H1 (cell line): ENCODE measurements around the gene CTBP2. TPM values are rescaled to one million over a fixed set of nuclear protein-coding genes. Genes with fewer than 3 reads are reported as not detected.

ENCODE experiments used
- EZH2 ChIP-seq: fragments of 200-600 bp; sonication (generic); IDR thresholded peaks from 2 replicates; pipeline ENCODE4 v1.7.1; 2012; ENCODE audit warnings: low read depth, mild to moderate bottlenecking, moderate library complexity, low read length, inconsistent platforms; ENCODE audit not compliant: severe bottlenecking
- JUN ChIP-seq: IDR thresholded peaks from 2 replicates; pipeline ENCODE4 v1.6.1; 2011; ENCODE audit warnings: low read depth, mild to moderate bottlenecking, improper control_type of control experiment, low read length
- RFX5 ChIP-seq: IDR thresholded peaks from 2 replicates; pipeline ENCODE4 v1.6.1; 2011; ENCODE audit warnings: low read depth, low read length, improper control_type of control experiment, borderline replicate concordance
- TEAD4 ChIP-seq: IDR thresholded peaks from 2 replicates; pipeline ENCODE4 v1.6.1; 2012; ENCODE audit warnings: low read depth, low read length, inconsistent platforms, mixed read lengths
- polyA plus RNA-seq, 7 experiments: library from polyadenylated mRNA; depleted of rRNA in 3 of 7; stranded (reverse) in 5 of 7; unstranded in 2 of 7; fragments of >200 nt in 5 of 7; fragments of 200-250 nt in 2 of 7; gene quantifications; 1 replicate in 5 of 7; 2 replicates in 1 of 7; 4 replicates in 1 of 7; pipeline versions ENCODE4 v1.2.1 to v1.2.3, GENCODE V29; 2011 to 2013; ENCODE audit warnings: missing spikeins in 2 of 7, mixed read lengths in 2 of 7
- total RNA-seq: library from RNA; stranded (reverse); fragmentation: NEBNext Ultra II Directional; extraction: Animal tissue kit (Norgen Biotek cat#: 25700); gene quantifications from 2 replicates; pipeline ENCODE4 v1.2.1, GENCODE V29; 2021

CTBP2 gene
- total and polyA plus RNA-seq, 2 of the 8 experiments (the other 6 are each of a cell fraction or from before 2014, with no cell fraction given): 208 to 221 TPM

DNA sequence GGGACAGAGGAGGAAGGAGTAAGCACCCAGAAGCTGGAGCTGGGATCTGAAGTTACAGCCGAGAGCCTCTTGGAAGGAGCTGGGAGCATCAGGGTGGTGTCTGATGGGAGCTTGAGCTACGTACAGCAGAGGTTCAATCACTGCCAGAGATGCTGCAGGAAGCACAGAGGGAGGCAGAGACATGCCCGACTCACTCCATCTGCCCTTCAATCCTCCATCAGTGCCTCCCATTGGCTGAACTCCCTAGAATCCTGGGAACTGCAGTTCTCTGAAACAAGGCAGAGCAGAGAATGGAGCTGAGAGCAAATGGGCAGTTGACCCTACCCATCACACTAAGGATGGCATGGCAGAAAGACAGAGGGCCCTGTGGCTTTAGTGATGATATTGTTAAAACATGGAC, 40.0 kb upstream of the CTBP2 start (continued):
- TF ChIP-seq EZH2 (no peak), JUN (no peak), TEAD4 (no peak), RFX5 (no peak)
